Fibroblast of lung (primary cell): ENCODE data around the gene SOX30.

Experiments
- EZH2 ChIP-seq: IDR thresholded peaks from 2 replicates; pipeline ENCODE4 v1.5.1; 2012; ENCODE audit warnings: low read length, control low read depth, mild to moderate bottlenecking; ENCODE audit errors: missing control alignments
- TF ChIP-seq, protein P1 (sequence below), 2 donors: IDR thresholded peaks in 1 of 2; conservative IDR thresholded peaks in 1 of 2; 1 replicate in 1 of 2; 2 replicates in 1 of 2; pipeline ENCODE4 v1.5.1; 2011 to 2012; ENCODE audit warnings: low read length in 2 of 2, control low read depth in 1 of 2, inconsistent platforms in 1 of 2, low read depth in 1 of 2, mild to moderate bottlenecking in 1 of 2

DNA sequence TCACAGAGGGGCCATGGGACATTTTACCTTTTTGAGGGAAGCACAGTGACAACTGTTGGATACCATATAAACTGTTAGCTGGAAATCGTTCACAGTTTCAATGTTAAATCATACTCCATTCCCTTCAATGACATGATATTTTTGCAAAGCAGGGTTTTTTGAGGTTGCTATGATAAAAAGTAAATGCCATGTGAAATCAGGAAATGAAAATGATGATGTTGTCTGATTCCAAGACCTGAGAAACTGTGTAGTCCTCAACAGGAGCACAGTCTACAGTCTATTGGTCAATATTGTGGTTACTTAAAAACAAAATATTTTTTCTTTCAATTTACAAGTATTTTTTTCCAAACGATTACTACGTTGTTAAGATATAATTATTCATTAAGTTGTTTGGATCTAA, 52.7 kb downstream of the SOX30 start:
- TF ChIP-seq, protein P1, sequence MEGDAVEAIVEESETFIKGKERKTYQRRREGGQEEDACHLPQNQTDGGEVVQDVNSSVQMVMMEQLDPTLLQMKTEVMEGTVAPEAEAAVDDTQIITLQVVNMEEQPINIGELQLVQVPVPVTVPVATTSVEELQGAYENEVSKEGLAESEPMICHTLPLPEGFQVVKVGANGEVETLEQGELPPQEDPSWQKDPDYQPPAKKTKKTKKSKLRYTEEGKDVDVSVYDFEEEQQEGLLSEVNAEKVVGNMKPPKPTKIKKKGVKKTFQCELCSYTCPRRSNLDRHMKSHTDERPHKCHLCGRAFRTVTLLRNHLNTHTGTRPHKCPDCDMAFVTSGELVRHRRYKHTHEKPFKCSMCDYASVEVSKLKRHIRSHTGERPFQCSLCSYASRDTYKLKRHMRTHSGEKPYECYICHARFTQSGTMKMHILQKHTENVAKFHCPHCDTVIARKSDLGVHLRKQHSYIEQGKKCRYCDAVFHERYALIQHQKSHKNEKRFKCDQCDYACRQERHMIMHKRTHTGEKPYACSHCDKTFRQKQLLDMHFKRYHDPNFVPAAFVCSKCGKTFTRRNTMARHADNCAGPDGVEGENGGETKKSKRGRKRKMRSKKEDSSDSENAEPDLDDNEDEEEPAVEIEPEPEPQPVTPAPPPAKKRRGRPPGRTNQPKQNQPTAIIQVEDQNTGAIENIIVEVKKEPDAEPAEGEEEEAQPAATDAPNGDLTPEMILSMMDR (conservative IDR thresholded peaks at IDR 0.05 in 1 of 2, IDR thresholded peaks at IDR 0.05 in 1 of 2; ENCODE audit: low read depth in 1 of 2, low read length in 2 of 2) = no peak
- TF ChIP-seq EZH2 = no peak
